ENCODE data around the gene PAEP.

DNA sequence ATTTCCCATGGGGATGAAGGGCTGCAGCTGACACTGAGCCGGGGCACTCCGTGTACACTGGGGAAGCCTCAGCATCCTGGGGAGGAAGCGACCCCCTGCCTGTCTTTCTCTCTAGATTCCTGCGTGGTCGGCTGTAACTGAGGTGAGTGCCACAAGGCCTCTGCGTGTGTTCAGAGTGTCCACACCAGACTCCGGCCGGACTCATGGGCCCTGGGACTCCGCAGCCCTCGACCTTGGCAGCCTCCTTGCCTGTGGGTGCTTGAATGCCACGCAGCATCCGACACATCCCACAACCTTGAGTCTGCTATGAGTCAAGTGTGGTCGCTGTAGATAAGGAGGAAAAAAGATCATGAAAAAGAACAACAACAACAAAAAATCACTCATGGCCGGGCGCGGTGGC, 23.4 kb downstream of the PAEP start:
- TF ChIP-seq ZFX (IDR thresholded peaks at IDR 0.05), result no peak
- TF ChIP-seq, protein P1, sequence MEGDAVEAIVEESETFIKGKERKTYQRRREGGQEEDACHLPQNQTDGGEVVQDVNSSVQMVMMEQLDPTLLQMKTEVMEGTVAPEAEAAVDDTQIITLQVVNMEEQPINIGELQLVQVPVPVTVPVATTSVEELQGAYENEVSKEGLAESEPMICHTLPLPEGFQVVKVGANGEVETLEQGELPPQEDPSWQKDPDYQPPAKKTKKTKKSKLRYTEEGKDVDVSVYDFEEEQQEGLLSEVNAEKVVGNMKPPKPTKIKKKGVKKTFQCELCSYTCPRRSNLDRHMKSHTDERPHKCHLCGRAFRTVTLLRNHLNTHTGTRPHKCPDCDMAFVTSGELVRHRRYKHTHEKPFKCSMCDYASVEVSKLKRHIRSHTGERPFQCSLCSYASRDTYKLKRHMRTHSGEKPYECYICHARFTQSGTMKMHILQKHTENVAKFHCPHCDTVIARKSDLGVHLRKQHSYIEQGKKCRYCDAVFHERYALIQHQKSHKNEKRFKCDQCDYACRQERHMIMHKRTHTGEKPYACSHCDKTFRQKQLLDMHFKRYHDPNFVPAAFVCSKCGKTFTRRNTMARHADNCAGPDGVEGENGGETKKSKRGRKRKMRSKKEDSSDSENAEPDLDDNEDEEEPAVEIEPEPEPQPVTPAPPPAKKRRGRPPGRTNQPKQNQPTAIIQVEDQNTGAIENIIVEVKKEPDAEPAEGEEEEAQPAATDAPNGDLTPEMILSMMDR (conservative IDR thresholded peaks at IDR 0.05), result no peak
